SHP77 treated with DMSO at 0.1 percent for 48 hours (cell line): Measurements from ENCODE around the gene DMRT1.
A peak's percentile ranks its signal among the peaks of the same experiment; 100 is the strongest.
"Not testable (repeated sequence)": the region's sequence is repeated elsewhere in the genome, so short reads cannot be mapped to it uniquely, and the experiment has no call there.

ENCODE experiments used
- DNase-seq: peaks from one replicate; lab custom pipeline; 2025; lab: John Stamatoyannopoulos, UW

DMRT1 gene

DNA sequence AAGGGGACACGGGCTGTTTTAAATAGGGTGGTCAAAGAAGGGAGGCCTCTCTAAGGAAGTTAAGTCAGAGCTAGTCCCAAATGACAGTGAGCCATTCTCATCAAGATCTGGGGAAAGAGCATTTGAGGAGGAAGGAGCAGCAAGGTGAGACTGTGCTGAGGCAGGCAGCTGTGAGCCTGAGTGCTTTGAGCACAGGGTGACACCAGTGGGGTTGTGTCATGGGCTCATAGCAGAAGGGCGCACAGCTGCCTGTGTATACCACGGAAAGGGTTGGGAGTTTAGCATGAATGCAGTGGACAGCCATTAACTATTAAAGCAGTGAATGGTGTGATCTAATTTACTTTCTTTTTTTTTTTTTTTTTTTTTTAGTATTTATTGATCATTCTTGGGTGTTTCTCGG is 19.2 kb downstream of the DMRT1 start:
- DNase-seq = no peak

DNA sequence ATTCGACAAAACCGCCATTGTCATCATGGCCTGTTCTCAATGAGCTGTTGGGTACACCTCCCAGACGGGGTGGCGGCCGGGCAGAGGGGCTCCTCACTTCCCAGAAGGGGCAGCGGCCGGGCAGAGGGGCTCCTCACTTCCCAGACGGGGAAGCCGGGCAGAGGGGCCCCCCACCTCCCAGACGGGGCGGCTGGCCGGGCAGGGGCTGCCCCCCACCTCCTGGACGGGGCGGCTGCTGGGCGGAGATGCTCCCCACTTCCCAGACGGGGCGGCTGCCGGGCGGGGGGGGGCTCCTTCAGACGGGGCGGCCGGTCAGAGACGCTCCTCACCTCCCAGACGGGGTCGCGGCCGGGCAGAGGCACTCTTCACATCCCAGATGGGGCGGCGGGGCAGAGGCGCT is 20.0 kb downstream of the DMRT1 start:
- DNase-seq = not testable (repeated sequence)

DNA sequence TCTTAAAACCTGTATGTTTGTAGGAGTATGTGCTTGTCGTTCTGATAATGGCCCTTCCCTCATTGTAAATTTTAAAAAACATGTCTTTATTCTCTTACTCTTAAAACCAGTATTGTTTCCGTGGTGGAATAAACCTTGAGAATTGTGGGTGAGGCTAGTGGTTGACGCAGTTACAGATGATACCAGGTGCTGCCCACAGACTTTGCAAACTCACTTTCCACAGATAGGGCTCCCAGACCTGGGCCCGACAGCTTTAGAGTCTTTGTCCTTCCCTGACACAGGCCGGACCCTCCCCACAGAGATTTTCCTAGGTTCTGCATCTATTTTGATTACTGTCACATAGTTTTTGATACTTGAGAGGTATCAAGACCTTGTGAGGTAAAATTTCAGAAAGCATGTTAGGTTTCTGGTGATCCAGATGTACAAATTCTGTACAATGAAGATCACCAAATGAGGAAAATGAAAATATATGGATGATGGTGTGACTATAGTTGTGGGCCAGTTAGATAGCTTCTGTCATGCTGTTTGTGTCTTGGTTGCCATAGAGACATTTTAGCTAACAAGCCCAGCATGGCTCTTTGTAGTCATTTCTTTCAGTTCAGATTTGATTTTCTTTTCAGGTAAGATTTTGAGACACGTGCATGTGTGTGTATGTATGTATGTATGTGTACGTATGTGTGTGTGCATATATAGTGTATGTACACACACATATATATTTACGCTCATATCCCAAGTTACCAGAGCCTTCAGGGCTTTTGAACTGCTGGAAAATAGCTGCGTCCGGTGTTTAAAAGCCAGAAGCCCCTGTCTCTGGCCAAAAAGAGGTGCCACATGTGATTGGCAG is 33.8 kb downstream of the DMRT1 start:
- no peak for DNase-seq

DNA sequence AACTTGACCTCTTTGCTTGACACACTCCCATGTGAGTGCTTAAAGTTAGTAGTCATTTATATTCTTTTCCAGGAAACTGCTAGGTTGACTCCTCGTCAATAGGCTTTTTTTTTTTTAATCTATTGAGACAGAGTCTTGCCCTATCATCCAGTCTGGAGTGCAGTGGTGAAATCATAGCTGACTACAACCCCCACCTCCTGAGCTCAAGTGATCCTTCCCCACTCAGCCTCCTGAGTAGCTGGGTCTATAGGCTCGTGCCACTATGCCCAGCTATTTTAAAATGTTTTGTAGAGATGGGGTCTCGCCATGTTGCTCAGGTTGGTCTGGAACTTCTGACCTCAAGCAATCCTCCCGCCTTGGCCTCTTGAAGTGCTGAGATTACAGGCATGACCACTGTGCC is 34.9 kb downstream of the DMRT1 start:
- DNase-seq = no peak

DNA sequence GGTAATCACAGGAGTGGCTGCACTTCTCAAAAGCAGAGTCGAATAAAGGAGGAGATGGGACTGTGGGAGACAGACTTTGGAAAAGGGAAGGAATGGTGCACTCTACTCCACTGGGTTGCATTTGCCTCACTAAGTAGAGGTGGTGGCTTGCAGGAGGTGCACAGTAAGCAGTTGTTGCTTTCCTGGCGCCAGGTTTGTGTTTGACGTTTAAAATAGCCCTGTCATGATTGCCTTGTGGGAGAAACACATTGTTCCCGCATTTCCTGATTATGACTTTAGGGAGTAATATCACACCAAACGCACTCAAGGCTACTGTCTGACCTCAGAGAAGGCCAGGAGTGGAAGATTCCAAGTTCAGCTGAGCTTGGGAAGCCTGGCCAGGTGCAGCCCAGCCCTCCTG is 36.7 kb downstream of the DMRT1 start:
- DNase-seq = no peak

DNA sequence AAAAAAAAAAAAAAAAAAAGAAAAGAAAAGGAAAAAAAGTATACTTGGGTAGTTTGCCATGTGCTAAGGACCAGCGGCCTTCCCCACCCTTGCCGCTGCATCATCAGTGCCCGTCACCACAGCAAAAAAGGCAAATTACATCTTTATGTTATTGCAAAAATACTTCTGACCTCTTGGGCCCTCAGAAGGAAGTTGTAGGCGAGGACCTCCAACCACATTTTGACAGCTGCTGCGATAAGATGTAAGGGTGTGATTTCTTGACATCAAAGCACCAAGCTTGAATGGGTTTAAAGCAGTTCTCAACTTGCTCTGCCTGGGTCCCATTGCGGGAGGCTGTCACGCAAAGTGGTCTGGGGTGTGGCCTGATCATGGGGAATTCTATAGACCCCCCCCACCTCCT is 39.2 kb downstream of the DMRT1 start:
- DNase-seq = no peak

DNA sequence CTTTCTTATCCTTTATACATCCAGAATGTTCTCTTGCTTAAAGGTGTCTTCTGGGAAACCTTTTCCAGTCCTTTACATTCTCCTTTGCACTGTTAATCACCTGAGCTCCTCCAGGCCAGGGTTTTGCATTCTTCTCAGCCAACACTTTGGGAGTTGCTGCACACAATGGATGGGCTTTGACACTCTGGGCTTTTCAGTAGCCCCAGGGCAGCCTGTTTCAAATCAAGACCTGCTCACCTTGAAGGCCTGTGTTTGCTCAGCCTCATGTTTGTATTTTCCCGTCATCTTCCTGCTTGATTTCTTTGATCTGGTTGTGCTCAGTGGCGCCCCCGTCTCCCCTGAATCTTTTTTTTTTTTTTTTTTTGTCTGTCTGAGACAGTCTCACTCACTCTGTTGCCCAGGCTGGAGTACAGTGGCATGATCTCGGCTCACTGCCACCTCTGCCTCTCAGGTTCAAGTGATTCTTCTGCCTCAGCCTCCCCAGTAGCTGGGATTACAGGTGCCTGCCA is 41.0 kb downstream of the DMRT1 start:
- no peak for DNase-seq

DNA sequence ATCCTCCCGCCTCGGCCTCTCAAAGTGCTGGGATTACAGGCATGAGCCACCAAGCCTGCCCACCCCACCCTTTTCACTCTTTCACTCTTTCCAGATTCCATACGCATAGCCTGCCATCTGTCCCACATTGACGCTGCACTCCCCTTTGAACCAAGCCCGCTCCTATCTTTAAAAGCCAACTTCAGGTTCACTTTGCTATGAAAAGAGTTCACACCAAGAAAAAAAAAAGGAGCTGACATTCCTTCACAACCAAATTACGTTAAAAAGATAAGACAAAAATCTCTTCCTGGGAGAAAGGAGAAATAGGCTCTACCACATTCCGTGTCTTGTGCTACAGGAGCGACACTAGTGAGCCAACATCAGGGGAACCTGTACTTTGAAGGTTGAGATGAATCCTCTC is 41.5 kb downstream of the DMRT1 start:
- no peak for DNase-seq

DNA sequence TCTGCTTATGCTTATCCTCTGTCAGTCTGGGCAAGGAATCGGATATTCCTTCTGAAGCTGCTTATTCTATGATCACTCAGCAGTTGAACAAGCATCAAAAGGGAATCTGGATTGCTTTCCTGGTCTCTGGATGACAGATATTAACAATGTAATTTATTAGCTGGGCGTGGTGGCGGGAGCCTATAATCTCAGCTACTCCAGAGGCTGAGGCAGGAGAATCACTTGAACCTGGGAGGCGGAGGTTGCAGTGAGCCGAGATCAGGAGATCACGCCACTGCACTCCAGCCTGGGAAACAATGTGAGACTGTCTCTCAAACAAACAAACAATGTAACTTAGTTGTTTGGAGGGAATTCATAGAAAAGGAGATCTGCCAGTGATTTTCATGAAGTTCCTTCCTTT is 45.4 kb downstream of the DMRT1 start:
- DNase-seq = no peak

DNA sequence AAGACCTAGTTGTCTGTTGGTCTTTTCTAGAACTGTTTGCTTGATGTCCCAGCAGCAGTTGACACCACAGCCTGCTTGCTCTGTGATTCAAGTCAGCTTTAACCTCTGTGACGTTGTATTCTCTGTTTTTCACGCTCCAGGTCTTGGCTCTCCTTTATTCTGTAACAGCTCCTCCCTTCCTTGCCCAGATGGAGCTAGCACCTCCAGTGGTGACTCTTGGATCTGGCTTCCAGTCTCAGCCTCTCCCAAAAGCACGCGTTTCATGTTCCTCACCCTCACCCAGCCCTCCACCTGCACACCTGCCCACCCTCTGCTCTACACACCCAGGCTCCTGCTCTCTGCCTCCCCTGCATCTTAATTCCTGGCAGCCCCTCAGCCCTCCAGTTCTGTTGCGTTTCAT is 50.6 kb downstream of the DMRT1 start:
- DNase-seq = no peak

DNA sequence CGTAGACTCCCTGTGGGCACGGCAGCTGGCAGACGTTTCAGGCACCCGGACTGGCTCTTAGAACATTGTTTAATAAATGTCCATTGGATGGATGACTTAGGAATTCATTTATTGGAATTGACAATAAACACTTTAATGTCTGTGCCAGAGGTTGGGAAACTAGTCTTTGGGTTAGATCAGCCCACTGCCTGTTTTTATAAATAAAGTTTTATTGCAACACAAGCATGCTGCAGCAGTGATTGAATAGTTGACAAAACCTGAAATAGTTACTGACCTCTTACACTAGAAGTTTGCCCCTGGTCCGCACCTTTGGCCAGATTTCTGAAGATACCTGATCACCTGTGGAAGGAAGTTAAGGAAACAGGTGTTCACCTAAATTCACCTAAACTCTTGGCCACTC is 51.6 kb downstream of the DMRT1 start:
- no peak for DNase-seq

DNA sequence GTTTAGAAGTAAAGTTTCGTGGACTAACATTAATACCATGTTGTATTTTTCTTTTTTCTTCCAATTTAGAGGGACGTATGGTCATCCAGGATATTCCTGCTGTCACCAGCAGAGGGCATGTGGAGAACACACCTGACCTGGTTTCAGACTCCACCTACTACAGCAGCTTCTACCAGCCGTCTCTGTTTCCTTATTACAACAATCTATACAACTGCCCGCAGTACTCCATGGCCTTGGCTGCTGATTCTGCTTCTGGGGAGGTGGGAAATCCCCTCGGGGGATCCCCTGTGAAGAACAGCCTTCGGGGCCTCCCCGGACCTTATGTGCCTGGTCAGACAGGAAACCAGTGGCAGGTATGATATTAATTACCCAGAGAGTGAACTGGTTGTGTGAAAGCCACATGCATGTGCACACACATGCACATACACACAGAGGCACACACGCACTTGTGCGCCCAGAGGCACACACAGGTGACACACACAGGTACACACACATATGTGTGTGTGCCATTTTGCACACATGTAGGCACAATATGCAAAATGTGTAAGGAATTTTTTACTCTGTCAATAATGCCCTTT is 52.4 kb downstream of the DMRT1 start:
- peak; percentile 8 for DNase-seq

DNA sequence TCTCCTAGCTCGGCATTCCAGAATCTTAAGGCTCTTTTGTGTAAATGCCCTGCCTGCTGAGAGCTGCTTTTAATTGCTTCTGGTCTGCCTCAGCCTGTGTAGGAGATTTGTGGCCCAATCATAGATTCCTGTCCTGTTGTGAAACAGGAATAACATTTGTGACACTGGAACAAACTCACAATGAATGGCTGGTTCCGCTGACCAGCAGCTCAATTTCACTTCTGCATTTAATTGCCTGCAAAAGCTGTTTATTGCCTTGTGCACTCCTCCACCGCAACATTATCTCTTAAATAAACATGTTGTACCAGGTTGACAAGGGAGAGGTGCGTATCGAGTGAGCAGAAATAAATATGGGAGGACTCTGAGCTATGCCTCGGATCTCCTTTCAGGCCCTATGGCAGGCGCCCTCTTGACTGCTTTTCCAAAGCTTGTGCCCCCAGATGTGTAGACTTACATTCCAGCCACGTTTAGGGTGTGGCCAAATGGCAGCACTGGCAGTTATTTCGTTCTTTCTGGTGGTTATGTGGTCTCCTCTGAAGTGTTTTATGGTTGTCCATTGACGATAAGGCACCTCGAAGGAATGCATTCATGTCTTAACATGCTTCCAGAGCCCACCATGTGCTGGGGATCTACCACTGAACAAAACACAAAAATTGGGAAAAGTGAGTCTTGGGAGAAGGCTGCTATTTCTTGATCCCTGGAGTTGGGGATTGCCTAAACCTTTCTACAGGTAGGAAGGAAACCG is 58.1 kb downstream of the DMRT1 start:
- no peak for DNase-seq

DNA sequence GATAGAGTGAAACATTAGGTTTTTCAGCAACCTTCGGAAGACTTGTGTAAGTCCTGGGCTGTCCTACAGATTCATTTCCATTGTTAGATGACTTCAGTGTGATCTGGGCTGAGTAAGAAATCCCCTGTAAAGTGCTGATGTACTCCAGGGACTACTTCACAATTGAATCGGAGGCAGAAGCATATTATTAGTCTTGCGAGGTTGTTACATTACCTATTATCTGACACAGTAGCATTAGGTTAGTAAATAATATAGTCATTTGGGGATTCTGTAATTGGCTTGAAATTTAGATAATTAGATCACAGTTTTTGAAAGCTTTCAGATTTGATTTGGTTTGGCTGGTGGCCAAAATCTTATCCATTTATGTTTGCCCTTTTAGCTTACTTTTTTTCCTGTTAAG is 62.4 kb downstream of the DMRT1 start:
- no peak for DNase-seq

DNA sequence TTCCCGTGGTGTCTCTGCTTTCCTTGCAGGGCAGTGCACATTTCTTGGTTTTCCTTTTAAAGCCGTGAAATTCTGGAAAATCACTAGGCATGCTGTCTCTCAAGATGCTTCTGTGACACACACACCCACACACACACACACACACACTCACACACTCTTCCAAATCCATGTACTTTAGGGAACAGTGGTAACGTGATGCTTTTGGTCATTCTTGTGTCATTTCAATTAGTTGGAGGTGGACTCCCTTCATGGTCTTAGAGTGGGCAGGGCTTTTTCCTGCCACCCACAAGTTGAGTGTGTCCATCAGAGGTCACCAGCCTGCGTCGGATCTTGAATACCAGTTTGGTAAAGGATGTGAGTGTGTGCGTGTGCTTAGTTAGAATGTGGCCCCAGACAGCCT is 64.4 kb downstream of the DMRT1 start:
- no peak for DNase-seq

DNA sequence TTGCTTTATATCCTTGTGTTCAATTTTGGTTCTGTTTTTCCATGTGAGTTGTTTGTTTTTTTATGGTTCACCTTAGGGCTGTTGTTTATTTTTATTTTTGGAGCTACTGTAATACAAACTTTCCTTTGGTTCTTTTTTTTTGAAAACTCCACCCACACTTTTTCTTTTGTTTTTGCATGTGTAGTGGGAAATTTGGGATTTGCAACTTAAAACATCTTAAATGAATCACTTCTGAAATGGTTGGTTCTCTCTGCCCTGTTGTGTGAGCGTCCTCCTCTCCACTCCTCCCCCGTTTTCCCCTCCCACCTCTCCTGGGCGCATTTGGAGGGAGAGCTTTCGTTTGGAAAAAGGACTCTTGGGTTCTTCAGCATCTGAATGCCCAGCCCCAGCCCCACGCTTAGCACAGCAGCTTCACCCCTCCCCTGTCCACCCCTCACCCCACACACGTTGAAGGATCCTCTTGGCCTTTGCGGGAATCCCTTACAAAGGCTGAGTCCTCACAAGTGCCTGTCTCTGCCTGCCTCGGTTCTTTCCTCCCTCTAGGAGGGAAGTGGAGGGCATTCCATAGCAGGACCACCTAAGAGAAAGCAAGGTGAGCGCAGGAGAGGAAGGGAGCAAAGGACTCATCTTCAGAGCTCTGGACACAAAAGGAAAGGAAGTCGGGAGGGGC is 67.2 kb downstream of the DMRT1 start:
- DNase-seq = no peak

DNA sequence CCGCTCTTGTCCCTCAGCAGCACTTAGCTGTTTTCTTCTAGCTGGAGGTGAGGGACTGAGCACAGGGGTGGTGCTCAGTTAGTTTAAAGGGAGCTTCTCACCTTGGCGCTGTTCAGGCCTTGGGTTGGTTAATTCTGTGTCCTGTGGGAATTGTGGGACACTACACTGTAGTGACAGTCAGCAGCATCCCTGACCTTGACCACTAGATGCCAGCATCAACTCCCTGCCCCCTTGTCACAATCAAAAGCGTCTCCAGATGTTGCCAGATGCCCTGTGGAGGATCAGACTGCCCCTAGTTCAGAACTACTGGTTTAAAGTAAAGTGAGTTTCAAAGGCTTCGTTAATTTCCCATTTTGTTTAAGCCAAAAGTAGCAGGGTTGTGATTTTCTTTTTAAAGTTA is 69.5 kb downstream of the DMRT1 start:
- no peak for DNase-seq

DNA sequence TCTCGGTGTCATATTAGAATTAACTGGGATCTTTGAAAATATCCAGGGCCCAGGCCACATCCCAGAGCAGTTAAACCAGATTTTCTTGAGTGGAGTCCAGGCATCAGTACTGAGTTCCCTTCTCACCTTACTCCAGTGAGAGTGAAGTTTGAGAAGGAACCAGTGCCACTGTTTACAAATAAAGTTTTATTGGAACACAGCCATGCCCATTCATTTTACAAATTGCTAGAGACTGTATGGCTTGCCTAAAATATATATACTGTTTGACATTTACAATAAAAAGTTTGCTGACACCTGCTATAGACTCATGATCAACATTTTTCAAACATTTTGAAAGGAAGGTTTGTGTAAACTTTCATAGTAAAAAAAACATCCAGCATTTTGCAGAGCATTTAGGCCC is 71.3 kb downstream of the DMRT1 start:
- DNase-seq = no peak

DNA sequence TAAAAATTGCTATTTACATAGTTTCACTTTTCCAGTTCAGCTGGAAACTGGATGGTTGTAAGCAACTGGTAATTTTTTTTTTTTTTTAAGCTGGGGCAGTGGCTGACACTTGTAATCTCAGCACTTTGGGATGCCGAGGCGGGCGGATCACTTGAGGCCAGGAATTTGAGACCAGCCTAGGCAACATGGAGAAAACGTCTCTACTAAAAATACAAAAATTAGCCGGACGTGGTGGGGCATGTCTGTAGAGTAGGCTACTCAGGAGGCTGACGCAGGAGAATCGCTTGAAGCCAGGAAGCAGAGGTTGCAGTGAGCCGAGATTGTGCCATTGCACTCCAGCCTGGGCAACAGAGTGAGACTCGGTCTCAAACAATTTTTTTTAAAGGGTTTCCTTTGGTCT is 72.0 kb downstream of the DMRT1 start:
- DNase-seq = not testable (repeated sequence)

DNA sequence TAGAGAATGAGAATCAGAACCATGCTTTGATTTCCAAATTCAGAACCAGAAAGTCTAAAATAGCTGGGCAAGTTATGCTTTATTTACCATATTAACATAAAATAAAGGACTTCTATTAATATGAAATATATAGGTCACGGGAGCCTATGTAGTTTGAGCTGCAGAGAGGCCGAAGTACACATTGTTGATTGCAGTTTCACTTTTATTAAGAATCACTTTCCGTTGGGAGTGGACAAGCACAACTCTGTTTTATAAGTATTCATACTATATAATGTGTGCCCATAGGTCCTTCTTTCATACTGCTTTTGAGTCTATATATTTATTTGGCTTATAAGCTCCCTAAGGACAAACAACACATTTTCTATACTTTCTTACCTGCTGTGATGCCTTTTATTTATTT is 76.2 kb downstream of the DMRT1 start:
- DNase-seq = no peak

DNA sequence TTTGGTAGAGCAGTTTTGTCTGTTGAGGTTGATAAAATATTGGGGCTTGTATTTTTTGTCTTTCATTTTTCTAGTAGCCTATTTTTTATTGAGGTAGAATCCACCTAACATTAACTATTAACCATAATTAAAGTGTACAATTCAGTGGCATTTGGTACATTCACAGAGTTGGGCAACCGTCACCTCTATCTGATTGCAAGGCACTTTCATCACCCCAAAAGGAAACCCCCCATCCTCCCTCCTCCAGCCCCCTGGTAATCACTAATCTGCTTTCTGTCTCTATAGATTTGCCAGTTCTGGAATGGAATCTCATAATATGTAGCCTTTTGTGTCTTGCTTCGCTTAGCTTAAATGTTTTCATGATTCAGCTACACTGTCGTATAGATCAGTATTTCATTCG is 79.4 kb downstream of the DMRT1 start:
- DNase-seq = no peak

DNA sequence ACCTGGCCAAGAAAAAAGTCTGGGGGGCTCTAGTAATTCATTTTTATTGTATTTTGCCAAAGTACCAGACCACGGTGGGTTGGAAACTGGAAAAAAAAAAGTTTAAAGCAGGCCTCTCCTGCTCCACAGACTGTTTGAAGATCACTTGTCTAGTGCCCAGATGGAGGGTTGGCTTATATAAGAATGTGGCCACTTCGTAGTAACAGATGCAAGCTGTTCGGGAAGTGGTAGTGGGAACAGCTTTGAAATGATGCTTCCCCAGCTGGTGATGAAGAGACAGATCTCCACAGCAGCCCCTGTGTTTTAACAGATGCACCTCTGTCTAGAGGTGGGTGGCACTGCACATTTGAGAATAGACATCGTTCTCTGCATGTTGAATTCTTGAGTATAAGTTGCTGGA is 80.7 kb downstream of the DMRT1 start:
- no peak for DNase-seq

DNA sequence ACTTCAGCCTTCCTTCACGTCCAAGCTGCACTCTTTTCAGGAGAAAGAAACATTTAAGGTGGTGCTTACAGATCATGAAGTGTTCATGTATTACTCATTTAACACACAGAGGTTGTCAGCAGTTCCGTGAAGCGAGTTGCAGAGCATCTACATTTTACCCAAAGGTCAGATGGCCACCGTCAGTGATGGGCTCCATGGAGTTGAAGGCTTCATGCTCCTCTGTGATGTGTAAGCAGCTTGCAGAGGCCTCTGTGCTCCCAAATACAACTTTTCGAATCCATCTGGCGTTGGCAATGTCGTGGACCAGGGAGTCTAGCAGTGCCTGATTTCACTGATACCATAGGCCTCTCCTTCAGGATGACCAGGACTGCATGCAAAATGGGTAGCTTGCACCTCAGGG is 81.2 kb downstream of the DMRT1 start:
- no peak for DNase-seq
